Fibroblast of villous mesenchyme (primary cell): ENCODE data around the gene ZDHHC1. TPM values are rescaled to one million over a fixed set of nuclear protein-coding genes. Genes with fewer than 3 reads are reported as not detected.

Experiments
- DNase-seq: peaks from one replicate; pipeline ENCODE4 v3.0.0-alpha.2; 2010; ENCODE audit warnings: low read depth
- H3K4me3 ChIP-seq: 2 replicates; pipeline ENCODE4 v1.5.1; 2011; ENCODE audit warnings: low read depth, mild to moderate bottlenecking, low read length
- CTCF ChIP-seq: IDR thresholded peaks from 2 replicates; pipeline ENCODE4 v1.5.1; 2012; ENCODE audit warnings: low read depth, mild to moderate bottlenecking, low read length; ENCODE audit not compliant: insufficient read depth
- total RNA-seq: library from RNA; depleted of rRNA; stranded (reverse); fragments of >200 nt; gene quantifications from 2 replicates; pipeline ENCODE4 v1.2.3, GENCODE V29; 2012

Gene ZDHHC1
- total RNA-seq, 1 donor = 5.2 TPM

- TF ChIP-seq CTCF = peak; percentile 61
- DNase-seq = peak; percentile 55
Measured at GRCh38 chr16:67456391-67457081, 40.3 kb upstream of the ZDHHC1 start.

GRCh38 chr16:67454852-67455251 is 38.6 kb upstream of the ZDHHC1 start:
- H3K4me3 ChIP-seq = no peak overlapping the region
- no peak for DNase-seq
- no peak for TF ChIP-seq CTCF

More at GRCh38 chr16:67456391-67457081, 40.3 kb upstream of the ZDHHC1 start:
- no peak overlapping the region for H3K4me3 ChIP-seq

- no peak overlapping the region for H3K4me3 ChIP-seq
- no peak for TF ChIP-seq CTCF
- no peak for DNase-seq
Measured at GRCh38 chr16:67454104-67454503, 37.8 kb upstream of the ZDHHC1 start.

- H3K4me3 ChIP-seq = no peak overlapping the region
- TF ChIP-seq CTCF = no peak
- DNase-seq = no peak
Measured at GRCh38 chr16:67451704-67452435, 35.6 kb upstream of the ZDHHC1 start.

GRCh38 chr16:67451061-67451703 is 34.9 kb upstream of the ZDHHC1 start:
- no peak overlapping the region for H3K4me3 ChIP-seq
- no peak for DNase-seq
- TF ChIP-seq CTCF = no peak

- TF ChIP-seq CTCF = no peak
- DNase-seq = no peak
- no peak overlapping the region for H3K4me3 ChIP-seq
Measured at GRCh38 chr16:67449739-67450138, 33.5 kb upstream of the ZDHHC1 start.
